Endothelial cell of umbilical vein (primary cell): ENCODE data around the gene FOXD4L3.
"Not testable (repeated sequence)": the region's sequence is repeated elsewhere in the genome, so short reads cannot be mapped to it uniquely, and the experiment has no call there.

Experiments
- EZH2 ChIP-seq: IDR thresholded peaks from 2 replicates; pipeline ENCODE4 v1.6.1; 2012; ENCODE audit warnings: borderline replicate concordance, low read depth, mild to moderate bottlenecking, moderate library complexity, low read length, inconsistent platforms; ENCODE audit not compliant: severe bottlenecking
- JUN ChIP-seq: IDR thresholded peaks from 2 replicates; pipeline ENCODE4 v1.6.1; 2011; ENCODE audit warnings: borderline replicate concordance, low read depth; ENCODE audit not compliant: insufficient read length, insufficient read depth
- MYC ChIP-seq: IDR thresholded peaks from one replicate; pipeline ENCODE4 v1.6.1; 2011; ENCODE audit warnings: mild to moderate bottlenecking, low read depth, low read length
- POLR2A ChIP-seq: IDR thresholded peaks from 2 replicates; pipeline ENCODE4 v1.6.1; 2012; ENCODE audit warnings: low read depth, mild to moderate bottlenecking, control low read depth, low read length
- POLR2AphosphoS5 ChIP-seq: IDR thresholded peaks from 2 replicates; pipeline ENCODE4 v1.6.1; 2012; ENCODE audit warnings: low read depth, mild to moderate bottlenecking, control low read depth, low read length, moderate library complexity; ENCODE audit not compliant: insufficient read depth
- TF ChIP-seq, protein P1 (sequence below), 2 donors: IDR thresholded peaks; 1 replicate in 1 of 2; 2 replicates in 1 of 2; pipeline ENCODE4 v1.5.1; 2011; ENCODE audit warnings: low read length in 2 of 2, mild to moderate bottlenecking in 2 of 2, moderate library complexity in 2 of 2, control low read depth in 1 of 2, inconsistent platforms in 1 of 2, low read depth in 1 of 2; ENCODE audit not compliant: insufficient read depth in 1 of 2; ENCODE audit errors: extremely low read depth in 1 of 2

DNA sequence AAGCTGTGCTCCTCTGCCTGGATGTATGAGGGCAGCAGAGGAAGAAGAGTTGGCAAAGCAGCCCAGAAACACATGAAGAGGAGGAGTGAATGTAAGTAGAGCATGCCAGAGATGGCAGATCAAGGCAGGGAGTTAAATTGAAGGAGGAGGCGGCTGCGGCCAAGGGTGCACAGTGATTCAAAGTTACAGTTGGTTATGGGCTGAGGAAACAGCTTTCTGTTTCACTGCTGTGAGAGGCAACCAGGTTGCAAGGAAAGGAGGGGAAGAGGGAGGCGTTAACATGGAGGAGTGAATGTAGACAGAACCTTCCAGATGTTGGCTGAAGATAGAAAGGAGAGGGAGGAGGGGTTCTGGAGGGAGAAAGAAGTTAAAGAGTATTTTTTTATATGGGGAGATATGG lies 33.3 kb downstream of the FOXD4L3 start:
- TF ChIP-seq POLR2A, MYC, POLR2AphosphoS5, JUN, EZH2: not testable (repeated sequence)
- TF ChIP-seq, protein P1, sequence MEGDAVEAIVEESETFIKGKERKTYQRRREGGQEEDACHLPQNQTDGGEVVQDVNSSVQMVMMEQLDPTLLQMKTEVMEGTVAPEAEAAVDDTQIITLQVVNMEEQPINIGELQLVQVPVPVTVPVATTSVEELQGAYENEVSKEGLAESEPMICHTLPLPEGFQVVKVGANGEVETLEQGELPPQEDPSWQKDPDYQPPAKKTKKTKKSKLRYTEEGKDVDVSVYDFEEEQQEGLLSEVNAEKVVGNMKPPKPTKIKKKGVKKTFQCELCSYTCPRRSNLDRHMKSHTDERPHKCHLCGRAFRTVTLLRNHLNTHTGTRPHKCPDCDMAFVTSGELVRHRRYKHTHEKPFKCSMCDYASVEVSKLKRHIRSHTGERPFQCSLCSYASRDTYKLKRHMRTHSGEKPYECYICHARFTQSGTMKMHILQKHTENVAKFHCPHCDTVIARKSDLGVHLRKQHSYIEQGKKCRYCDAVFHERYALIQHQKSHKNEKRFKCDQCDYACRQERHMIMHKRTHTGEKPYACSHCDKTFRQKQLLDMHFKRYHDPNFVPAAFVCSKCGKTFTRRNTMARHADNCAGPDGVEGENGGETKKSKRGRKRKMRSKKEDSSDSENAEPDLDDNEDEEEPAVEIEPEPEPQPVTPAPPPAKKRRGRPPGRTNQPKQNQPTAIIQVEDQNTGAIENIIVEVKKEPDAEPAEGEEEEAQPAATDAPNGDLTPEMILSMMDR (IDR thresholded peaks at IDR 0.05; ENCODE audit: extremely low read depth in 1 of 2, insufficient read depth in 1 of 2, low read depth in 1 of 2, low read length in 2 of 2): not testable (repeated sequence)
